ENCODE measurements around the gene MUC6. TPM values are rescaled to one million over a fixed set of nuclear protein-coding genes. Genes with fewer than 3 reads are reported as not detected.

Gene MUC6
- total RNA-seq, 1 experiment from 2014 or later, result not detected

GRCh38 chr11:1024597-1025409 is 11.7 kb downstream of the MUC6 start:
- Histone ChIP-seq H3K4me1 (ENCODE audit: insufficient read depth, low read length) (no peaks in the 10 kb centered on the region), H3K27ac (ENCODE audit: insufficient read length, low read depth, low read length) (no peak overlapping the region), H4K91ac (ENCODE audit: insufficient read length, low read depth, low read length) (no peak overlapping the region), H4K8ac (replicated peaks; ENCODE audit: insufficient read length, low read depth, low read length) (no peak overlapping the region), H4K5ac (ENCODE audit: insufficient read length, low read depth, low read length) (no peak overlapping the region), H3K4ac (ENCODE audit: low read depth, low read length) (no peak overlapping the region), H3K56ac (ENCODE audit: insufficient read length, low read depth, low read length) (no peak overlapping the region), H3K23me2 (ENCODE audit: insufficient read length, low read depth, low read length, poor library complexity, severe bottlenecking) (no peaks in the 10 kb centered on the region), H3K23ac (ENCODE audit: insufficient read length, low read depth, low read length) (no peak overlapping the region), H2AK5ac (ENCODE audit: insufficient read length, low read length) (no peak overlapping the region), H3K79me1 (ENCODE audit: insufficient read depth, low read depth, low read length, poor library complexity, severe bottlenecking) (no peaks in the 10 kb centered on the region), H3K79me2 (ENCODE audit: insufficient read depth, low read length) (no peaks in the 10 kb centered on the region), H2BK15ac (ENCODE audit: low read depth, low read length) (no peak overlapping the region), H3K27me3 (ENCODE audit: insufficient read depth, low read length) (no peaks in the 10 kb centered on the region), H3K14ac (ENCODE audit: insufficient read depth, low read length) (no peak overlapping the region), H3T11ph (ENCODE audit: low read length) (no peak overlapping the region), H2BK20ac (ENCODE audit: low read depth, low read length, poor library complexity, severe bottlenecking) (no peak overlapping the region), H3K9me3 (ENCODE audit: control insufficient read depth, low read depth, low read length) (no peaks in the 10 kb centered on the region), H2BK12ac (ENCODE audit: insufficient read length, low read depth, low read length) (no peak overlapping the region), H3K4me2 (ENCODE audit: insufficient read depth, insufficient read length, low read length) (no peak overlapping the region), H4K20me1 (ENCODE audit: control insufficient read depth, insufficient read depth, insufficient read length) (no peaks in the 10 kb centered on the region), H3K18ac (ENCODE audit: insufficient read length, low read depth, low read length) (no peak overlapping the region), H2BK120ac (ENCODE audit: low read depth, low read length, poor library complexity, severe bottlenecking) (no peak overlapping the region), H2AFZ (ENCODE audit: low read length) (no peak overlapping the region), H3K9ac (ENCODE audit: extremely low read depth, insufficient read length, low read length) (no peak overlapping the region), H2BK5ac (ENCODE audit: insufficient read length, low read length) (no peak overlapping the region)
- Mint-ChIP-seq H3K36me3 (ENCODE audit: insufficient read depth in 1 of 3, low read depth in 3 of 3) (no peaks in the 10 kb centered on the region; a peak in 1 of 7 replicates), H3K4me3 (no peak overlapping the region), H3K27ac (no peak overlapping the region), H3K27me3 (ENCODE audit: low read depth) (no peaks in the 10 kb centered on the region), H3K4me1 (no peaks in the 10 kb centered on the region), H3K9me3 (no peaks in the 10 kb centered on the region)
- no CpG with 5 or more reads among the region's 48 CpGs for WGBS (ENCODE audit: extremely low coverage, insufficient read length, low lambda C conversion rate)
- TF ChIP-seq CTCF (conservative IDR thresholded peaks at IDR 0.05), result no peak
- DNase-seq, result no peak

Data from H9 (cell line).